Mucosa of stomach (tissue), 1 donor: ENCODE results near the gene KIR2DL1.
"Not testable (repeated sequence)": the region's sequence is repeated elsewhere in the genome, so short reads cannot be mapped to it uniquely, and the experiment has no call there.

ENCODE experiments used
- H3K27me3 ChIP-seq: one replicate; pipeline ENCODE4 v1.7.0; 2013; ENCODE audit warnings: mild to moderate bottlenecking, low read length; ENCODE audit not compliant: control insufficient read depth, insufficient read depth
- H3K36me3 ChIP-seq: one replicate; pipeline ENCODE4 v1.7.0; 2013; ENCODE audit warnings: low read length; ENCODE audit not compliant: control insufficient read depth, insufficient read depth
- H3K4me1 ChIP-seq: one replicate; pipeline ENCODE4 v1.7.0; 2013; ENCODE audit warnings: mild to moderate bottlenecking, low read length; ENCODE audit not compliant: control insufficient read depth, insufficient read depth
- H3K4me3 ChIP-seq: one replicate; pipeline ENCODE4 v1.7.0; 2013; ENCODE audit warnings: low read length
- H3K9ac ChIP-seq: one replicate; pipeline ENCODE4 v1.7.0; 2013; ENCODE audit warnings: mild to moderate bottlenecking, low read length, moderate library complexity
- H3K9me3 ChIP-seq: one replicate; pipeline ENCODE4 v1.7.0; 2013; ENCODE audit warnings: mild to moderate bottlenecking, low read length, moderate library complexity; ENCODE audit not compliant: control insufficient read depth
- donor health status: Pancreatic carcinoma.

Gene KIR2DL1

DNA sequence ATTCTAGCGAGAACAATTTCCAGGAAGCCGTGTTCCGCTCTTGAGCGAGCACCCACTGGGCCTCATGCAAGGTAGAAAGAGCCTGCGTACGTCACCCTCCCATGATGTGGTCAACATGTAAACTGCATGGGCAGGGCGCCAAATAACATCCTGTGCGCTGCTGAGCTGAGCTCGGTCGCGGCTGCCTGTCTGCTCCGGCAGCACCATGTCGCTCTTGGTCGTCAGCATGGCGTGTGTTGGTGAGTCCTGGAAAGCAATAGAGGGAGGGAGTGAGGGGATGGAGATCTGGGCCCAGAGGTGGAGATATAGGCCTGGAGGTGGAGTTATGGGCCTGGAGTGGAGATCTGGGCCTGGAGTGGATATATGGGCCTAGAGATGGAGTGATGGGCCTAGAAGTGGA, at the start of gene KIR2DL1:
Gene KIR2DL1 (plus strand): TSS at position 148 of the 400 bp plus-strand sequence. CDS start 58 bp downstream, at position 206.
- not testable (repeated sequence) for H3K4me1 ChIP-seq, H3K36me3 ChIP-seq, H3K4me3 ChIP-seq, H3K27me3 ChIP-seq, H3K9me3 ChIP-seq, H3K9ac ChIP-seq

DNA sequence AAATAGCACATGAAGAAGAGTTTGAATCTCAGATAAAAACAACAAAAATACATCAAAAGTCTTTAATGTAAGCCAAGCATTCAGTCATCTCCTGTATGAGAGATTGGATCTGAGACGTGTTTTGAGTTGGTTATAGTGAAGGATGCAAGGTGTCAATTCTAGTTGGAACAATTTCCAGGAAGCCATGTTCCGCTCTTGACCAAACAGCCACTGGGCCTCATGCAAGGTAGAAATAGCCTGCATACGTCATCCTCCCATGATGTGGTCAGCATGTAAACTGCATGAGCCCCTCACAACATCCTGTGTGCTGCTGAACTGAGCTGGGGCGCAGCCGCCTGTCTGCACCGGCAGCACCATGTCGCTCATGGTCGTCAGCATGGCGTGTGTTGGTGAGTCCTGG, 45.5 kb upstream of the KIR2DL1 start, which contains the start of gene KIR3DL3:
Gene KIR3DL3 (plus strand): TSS at position 301 of the 400 bp plus-strand sequence. CDS start 55 bp downstream, at position 356.
- Histone ChIP-seq H3K36me3 (no peaks in the 10 kb centered on the region), H3K27me3 (no peaks in the 10 kb centered on the region), H3K9me3 (no peaks in the 10 kb centered on the region), H3K9ac (no peak within 1 kb of the TSS), H3K4me1 (no peaks in the 10 kb centered on the region), H3K4me3 (no peak within 1 kb of the TSS)

DNA sequence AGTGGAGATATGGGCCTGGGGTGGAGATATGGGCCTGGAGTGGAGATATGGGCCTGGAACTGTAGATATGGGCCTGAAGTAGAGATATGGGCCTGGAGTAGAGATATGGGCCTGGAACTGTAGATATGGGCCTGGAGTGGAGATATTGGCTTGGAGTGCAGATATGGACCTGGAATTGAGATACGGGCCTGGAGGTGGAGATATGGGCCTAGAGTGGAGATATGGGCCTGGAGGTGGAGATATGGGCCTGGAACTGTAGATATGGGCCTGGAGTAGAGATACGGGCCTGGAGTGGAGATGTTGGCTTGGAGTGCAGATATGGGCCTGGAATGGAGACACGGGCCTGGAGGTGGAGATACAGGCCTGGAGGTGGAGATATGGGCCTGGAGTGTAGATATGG, 44.9 kb upstream of the KIR2DL1 start:
- H3K9ac ChIP-seq, result no peak overlapping the region
- H3K27me3 ChIP-seq, result no peaks in the 10 kb centered on the region
- H3K4me1 ChIP-seq, result no peaks in the 10 kb centered on the region
- H3K36me3 ChIP-seq, result no peaks in the 10 kb centered on the region
- H3K9me3 ChIP-seq, result no peaks in the 10 kb centered on the region
- no peak overlapping the region for H3K4me3 ChIP-seq

DNA sequence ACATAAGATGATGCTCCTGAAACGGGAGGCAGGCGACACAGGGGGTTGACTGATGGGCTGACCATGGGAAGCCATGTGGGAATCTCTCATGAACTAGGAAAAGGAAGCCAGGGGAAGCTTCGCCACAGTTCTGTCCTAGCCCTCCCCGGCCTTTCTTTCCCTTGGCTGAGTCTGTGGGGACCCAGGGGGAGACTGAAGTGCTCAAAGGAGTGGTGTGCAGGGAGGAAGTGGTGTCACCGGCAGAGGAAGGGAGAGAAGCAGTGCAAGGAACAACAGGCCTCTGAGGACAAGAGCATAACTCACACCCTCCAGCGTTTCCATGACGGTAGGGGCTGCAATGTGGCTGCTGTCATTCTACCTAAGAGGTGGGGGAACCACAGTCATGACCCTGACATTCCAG, 44.3 kb upstream of the KIR2DL1 start:
- Histone ChIP-seq H3K27me3 (no peaks in the 10 kb centered on the region), H3K9me3 (no peaks in the 10 kb centered on the region)

DNA sequence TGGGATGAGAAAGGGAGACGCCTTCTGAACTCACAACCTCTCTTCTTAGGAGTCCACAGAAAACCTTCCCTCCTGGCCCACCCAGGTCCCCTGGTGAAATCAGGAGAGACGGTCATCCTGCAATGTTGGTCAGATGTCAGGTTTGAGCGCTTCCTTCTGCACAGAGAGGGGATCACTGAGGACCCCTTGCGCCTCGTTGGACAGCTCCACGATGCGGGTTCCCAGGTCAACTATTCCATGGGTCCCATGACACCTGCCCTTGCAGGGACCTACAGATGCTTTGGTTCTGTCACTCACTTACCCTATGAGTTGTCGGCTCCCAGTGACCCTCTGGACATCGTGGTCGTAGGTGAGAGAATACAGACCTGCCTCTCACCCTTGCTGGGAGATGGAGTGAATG, 42.0 kb upstream of the KIR2DL1 start:
- H3K4me3 ChIP-seq, result no peak overlapping the region
- no peaks in the 10 kb centered on the region for H3K9me3 ChIP-seq
- no peaks in the 10 kb centered on the region for H3K4me1 ChIP-seq
- no peaks in the 10 kb centered on the region for H3K36me3 ChIP-seq
- no peaks in the 10 kb centered on the region for H3K27me3 ChIP-seq
- H3K9ac ChIP-seq, result no peak overlapping the region

More for the DNA sequence above, 44.3 kb upstream of the KIR2DL1 start:
- no peak overlapping the region for H3K4me3 ChIP-seq
- no peak overlapping the region for H3K9ac ChIP-seq
- no peaks in the 10 kb centered on the region for H3K36me3 ChIP-seq
- H3K4me1 ChIP-seq, result no peaks in the 10 kb centered on the region

DNA sequence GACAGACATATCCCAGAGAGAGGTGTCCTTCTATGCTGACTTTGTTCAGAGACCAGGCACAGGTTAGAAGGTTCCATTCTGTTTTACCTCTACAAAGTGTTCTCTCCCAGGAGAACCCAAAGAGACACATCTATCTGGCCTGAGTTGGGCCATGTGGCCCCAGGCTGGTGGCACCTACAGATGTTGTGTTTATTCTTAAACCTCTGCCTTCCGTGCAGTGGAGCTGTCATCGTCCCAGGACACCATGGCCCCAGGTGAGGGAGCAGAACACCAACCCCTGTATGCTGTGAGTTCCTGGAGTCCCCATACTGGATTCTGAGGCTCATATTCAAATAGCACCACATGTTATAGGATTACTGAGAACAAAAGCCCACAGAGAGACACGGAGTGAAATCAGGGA, 41.4 kb upstream of the KIR2DL1 start:
- Histone ChIP-seq H3K4me3 (no peak overlapping the region), H3K36me3 (no peaks in the 10 kb centered on the region), H3K9ac (no peak overlapping the region), H3K4me1 (no peaks in the 10 kb centered on the region), H3K9me3 (no peaks in the 10 kb centered on the region), H3K27me3 (no peaks in the 10 kb centered on the region)

DNA sequence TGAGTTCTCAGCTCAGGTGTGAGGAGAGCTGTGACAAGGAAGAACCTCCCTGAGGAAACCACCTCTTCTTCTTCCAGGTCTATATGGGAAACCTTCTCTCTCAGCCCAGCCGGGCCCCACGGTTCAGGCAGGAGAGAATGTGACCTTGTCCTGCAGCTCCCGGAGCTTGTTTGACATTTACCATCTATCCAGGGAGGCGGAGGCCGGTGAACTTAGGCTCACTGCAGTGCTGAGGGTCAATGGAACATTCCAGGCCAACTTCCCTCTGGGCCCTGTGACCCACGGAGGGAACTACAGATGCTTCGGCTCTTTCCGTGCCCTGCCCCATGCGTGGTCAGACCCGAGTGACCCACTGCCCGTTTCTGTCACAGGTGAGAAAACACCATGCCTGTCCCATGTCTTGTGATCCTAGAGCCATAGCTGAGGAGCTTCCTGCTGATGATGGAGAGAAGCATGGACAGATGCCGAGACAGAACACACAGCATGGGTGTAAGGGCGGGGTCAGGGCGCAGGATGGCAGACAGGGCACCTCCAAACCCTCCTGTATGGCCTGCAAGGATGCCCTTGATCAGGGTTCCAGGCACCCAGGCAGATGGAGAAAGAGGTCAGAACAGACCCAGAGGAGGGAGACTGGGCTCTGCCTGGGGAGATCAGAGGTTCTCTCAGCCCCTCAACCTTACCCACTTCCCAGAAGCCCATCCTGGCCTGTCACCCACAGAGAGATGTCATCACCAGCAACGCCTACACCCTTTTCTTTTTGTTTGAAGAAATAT, 40.0 kb upstream of the KIR2DL1 start:
- Histone ChIP-seq H3K9me3 (no peaks in the 10 kb centered on the region), H3K36me3 (no peaks in the 10 kb centered on the region), H3K27me3 (no peaks in the 10 kb centered on the region), H3K4me1 (no peaks in the 10 kb centered on the region), H3K9ac (no peak overlapping the region), H3K4me3 (no peak overlapping the region)

DNA sequence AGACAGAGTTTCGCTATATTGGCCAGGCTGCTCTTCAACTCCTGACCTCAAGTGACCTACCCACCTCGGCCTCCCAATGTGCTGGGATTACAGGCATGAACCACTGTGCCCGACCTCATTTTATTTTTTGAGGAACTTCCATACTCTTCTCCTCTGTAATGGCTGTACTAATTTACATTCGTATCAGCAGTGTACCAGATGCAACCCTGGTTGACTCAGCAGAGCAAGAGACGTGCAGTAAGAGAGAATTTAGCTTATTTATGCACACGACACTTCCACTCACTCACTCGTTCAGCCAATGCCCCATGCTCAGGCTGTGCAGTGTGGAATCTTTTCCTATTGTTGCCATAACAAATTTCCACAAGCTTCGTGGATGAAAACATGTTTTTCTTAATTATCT, 38.4 kb upstream of the KIR2DL1 start:
- H3K4me1 ChIP-seq, result no peaks in the 10 kb centered on the region
- no peak overlapping the region for H3K9ac ChIP-seq
- H3K27me3 ChIP-seq, result no peaks in the 10 kb centered on the region
- H3K9me3 ChIP-seq, result no peaks in the 10 kb centered on the region
- H3K4me3 ChIP-seq, result no peak overlapping the region
- H3K36me3 ChIP-seq, result no peaks in the 10 kb centered on the region

DNA sequence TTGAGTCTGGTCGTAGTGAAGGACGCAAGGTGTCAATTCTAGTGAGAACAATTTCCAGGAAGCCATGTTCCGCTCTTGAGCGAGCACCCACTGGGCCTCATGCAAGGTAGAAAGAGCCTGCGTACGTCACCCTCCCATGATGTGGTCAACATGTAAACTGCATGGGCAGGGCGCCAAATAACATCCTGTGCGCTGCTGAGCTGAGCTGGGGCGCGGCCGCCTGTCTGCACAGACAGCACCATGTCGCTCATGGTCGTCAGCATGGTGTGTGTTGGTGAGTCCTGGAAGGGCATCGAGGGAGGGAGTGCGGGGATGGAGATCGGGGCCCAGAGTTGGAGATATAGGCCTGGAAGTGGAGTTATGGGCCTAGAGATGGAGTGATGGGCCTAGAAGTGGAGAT, 31.3 kb upstream of the KIR2DL1 start, which contains the start of gene KIR2DL3:
Gene KIR2DL3 (plus strand): TSS at position 208 of the 400 bp plus-strand sequence. CDS start 33 bp downstream, at position 241.
- not testable (repeated sequence) for H3K36me3 ChIP-seq, H3K4me3 ChIP-seq, H3K4me1 ChIP-seq, H3K9me3 ChIP-seq, H3K27me3 ChIP-seq, H3K9ac ChIP-seq

DNA sequence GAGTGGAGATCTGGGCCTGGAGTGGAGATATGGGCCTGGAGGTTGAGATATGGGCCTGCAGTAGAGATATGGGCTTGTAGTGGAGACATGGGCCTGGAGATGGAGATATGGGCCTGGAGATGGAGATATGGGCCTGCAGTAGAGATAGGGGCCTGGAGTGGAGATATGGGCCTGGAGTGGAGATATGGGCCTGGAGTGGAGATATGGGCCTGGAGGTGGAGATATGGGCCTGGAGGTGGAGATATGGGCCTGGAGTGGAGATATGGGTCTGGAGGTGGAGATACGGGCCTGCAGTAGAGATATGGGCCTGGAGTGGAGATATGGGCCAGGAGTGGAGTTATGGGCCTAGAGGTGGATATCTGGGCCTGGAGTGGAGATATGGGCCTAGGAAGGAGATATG, 30.9 kb upstream of the KIR2DL1 start:
- Histone ChIP-seq H3K27me3 (no peaks in the 10 kb centered on the region), H3K4me1 (no peaks in the 10 kb centered on the region), H3K9me3 (no peaks in the 10 kb centered on the region), H3K36me3 (no peaks in the 10 kb centered on the region), H3K9ac (no peak overlapping the region), H3K4me3 (no peak overlapping the region)

DNA sequence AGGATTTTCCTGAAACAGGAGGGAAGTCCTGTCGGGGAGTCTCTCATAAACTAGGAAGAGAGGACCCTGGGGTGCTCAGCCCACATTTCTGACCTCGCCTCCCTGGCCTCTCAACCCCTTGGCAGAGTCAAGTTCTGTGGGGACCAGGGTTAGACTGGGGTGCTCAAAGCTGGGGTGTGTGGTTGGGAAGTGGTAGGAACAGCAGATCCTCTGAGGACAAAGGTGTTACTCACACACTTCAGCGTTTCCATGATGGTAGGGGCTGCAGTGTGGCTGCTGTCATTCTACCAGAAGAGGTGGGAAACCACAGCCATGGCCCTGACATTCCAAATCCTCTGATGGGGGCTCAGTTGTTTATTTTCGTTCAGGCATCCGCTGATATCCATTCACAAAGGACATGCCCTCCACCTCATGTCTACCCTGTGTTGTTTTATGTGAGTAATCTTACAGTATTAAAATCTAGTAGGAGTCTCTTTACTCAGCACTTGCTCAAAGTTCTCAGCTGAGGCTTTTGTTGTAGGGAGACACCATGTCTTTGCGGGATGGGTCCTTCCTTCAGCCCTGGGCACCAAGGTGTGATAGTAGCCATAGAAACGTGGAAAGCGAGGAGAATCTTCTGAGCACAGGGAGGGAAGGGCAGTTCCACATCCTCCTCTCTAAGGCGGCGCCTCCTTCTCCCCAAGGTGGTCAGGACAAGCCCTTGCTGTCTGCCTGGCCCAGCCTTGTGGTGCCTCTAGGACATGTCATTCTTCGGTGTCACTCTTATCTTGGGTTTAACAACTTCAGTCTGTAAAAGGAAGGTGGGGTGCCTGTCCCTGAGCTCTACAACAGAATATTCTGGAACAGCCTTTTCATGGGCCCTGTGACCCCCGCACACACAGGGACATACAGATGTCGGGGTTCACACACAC, 29.8 kb upstream of the KIR2DL1 start:
- Histone ChIP-seq H3K4me3 (no peak overlapping the region), H3K27me3 (no peaks in the 10 kb centered on the region), H3K4me1 (no peaks in the 10 kb centered on the region), H3K36me3 (no peaks in the 10 kb centered on the region), H3K9ac (no peak overlapping the region), H3K9me3 (no peaks in the 10 kb centered on the region)

DNA sequence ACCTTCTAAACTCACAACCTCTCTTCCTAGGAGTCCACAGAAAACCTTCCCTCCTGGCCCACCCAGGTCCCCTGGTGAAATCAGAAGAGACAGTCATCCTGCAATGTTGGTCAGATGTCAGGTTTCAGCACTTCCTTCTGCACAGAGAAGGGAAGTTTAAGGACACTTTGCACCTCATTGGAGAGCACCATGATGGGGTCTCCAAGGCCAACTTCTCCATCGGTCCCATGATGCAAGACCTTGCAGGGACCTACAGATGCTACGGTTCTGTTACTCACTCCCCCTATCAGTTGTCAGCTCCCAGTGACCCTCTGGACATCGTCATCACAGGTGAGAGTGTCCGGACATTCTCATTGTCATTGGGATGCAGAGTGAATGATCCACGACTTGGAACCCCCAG, 27.6 kb upstream of the KIR2DL1 start:
- not testable (repeated sequence) for H3K27me3 ChIP-seq, H3K4me1 ChIP-seq, H3K9me3 ChIP-seq, H3K4me3 ChIP-seq, H3K36me3 ChIP-seq, H3K9ac ChIP-seq
